Stimulated activated CD4-positive, alpha-beta T cell treated with anti-CD3 and anti-CD28 coated beads, Interleukin-12 subunit alpha, Interleukin-12 subunit beta, amount 100 ng/mL, for 24 hours (primary cell): Measurements from ENCODE around the gene TFF2.
A peak's percentile ranks its signal among the peaks of the same experiment; 100 is the strongest.

Source experiments
- DNase-seq, 2 experiments: peaks; one replicate each; pipeline ENCODE4 v3.0.0-alpha.2; 2020; ENCODE audit warnings: low read depth in 2 of 2

The TFF2 gene

DNA sequence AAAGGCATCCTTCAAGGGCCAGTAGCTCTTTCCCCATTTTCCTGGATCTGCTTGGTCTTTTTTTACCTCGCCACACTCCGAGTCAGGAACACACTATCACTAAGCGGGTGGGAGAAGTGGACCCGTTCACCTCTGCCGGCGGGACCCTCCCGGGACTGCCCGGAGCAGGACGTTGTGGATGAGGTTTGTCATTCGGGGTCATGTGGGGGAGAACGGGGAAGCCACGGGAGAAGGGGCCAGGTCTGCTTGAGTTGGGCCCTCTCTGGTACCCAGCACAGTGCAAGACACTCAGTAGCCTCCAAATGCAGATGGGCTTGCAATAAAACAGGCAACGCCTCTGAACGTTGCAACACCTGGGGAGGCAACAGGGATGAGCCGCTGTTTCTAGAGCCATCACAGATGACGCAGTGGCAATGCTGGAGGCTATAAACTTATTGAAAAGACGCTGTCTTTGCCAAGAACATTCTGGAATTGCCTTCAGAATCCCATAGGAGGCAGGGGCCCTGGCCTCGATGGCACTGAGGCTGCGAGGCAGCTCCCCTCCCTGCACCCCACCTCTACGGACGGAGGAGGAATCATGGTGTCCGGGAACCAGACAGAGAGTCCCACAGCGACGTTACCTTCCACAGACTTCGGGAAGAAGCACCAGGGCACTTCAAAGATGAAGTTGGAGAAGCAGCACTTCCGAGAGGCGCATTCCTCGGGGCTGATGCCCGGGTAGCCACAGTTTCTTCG, 3.8 kb downstream of the TFF2 start:
- DNase-seq = no peak

GRCh38 chr21:42346441-42346840, 4.4 kb downstream of the TFF2 start:
- DNase-seq = no peak

DNA sequence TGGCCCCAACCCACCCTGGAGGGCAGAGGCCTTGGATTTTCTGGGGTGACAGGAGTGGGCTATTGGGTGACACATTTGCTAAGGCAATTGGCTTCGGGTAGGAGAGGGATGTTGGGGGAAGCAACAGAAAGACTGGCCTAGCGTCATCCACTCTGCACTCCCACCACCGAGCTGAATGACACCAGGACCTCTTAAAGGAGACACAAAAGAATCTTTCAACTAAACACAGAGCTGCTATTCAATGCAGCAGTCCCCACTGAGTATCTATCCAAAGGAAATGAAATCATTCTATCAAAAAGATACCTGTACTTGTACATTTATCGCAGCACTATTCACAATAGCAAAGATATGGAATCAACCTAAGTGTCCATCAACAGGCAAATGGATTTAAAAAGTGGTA, 6.2 kb downstream of the TFF2 start:
- no peak for DNase-seq

GRCh38 chr21:42343963-42344510, 6.8 kb downstream of the TFF2 start:
- DNase-seq = no peak

GRCh38 chr21:42343556-42343955, 7.2 kb downstream of the TFF2 start:
- no peak for DNase-seq

GRCh38 chr21:42343101-42343500, 7.7 kb downstream of the TFF2 start:
- DNase-seq = no peak

DNA sequence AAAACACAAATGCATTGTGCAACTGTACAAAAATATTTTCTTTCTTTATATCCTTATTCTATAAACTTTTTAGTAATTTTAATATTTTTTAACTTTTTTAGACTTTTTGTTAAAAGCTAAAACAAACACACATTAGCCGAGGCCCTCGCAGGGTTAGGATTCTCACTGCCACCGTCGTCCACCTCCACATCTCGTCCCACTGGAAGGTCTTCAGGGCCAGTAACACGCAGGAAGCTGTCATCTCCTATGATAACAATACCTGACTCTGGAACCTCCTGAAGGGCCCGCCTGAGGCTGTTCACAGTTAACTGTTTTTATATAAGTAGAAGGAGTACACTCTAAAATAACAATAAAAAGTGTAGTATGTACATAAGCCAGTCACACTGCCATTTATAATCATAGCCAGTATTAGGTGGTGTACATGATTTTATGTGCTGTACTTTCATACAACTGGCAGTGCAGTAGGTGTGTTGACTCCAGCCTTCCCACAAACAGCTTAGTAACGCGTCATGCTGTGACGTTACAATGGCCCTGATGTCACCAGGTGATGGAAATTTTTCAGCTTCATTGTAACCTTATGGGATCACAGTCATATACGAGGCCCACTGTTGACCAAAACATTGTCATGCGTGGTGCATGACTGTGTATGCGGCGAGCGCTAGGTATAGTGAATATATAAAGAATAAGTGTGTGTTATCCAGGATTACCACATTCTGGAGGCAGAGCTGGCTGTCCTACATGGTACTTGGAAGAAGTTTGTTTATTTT, 8.8 kb downstream of the TFF2 start:
- no peak for DNase-seq

GRCh38 chr21:42340187-42341050, 10.4 kb downstream of the TFF2 start:
- DNase-seq = no peak

DNA sequence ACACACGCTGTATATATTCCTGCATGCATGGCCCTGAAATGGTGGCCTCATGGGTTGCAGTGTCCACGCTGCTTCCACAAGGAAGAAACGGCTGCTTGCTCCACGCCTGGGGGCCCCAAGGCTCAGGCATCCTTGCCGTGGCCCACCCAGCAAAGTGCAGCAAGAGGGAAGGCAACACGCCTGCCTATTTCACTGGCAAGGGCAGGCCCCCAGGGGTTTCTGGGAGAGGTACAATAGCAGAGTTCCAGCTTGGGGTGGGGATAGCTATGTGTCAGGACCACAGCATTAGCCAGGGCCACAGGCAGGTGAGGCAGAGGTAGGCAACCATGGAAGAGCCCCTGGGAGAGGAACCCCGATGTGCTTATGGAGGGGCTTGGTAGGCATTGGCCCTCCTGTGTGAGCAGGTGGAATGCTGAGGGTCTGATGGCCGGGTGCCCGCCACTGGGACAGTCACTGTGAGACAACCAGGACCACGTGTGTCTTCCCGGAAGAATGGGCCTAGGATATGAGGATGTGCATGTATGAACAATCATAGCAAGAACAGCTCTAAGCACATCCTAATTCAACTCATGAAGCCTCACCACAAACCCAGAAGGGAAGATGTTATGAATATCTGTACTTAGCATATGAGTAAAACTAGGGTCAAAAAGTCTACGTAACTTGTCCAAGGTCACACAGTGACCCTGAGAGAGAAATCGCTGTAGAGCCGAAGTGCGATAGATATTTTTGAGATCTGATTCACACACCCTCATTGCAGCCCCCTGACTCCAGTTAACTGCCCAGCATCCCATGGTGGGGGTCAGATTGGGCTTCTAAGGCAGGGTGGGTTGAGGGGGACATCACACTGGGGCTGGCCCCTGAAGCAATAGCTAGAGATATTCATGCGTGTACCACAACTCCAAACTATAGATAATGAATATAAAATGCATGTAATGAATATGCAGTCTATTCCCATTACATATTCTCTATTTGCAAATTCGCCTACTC, 11.8 kb downstream of the TFF2 start:
- no peak for DNase-seq

DNA sequence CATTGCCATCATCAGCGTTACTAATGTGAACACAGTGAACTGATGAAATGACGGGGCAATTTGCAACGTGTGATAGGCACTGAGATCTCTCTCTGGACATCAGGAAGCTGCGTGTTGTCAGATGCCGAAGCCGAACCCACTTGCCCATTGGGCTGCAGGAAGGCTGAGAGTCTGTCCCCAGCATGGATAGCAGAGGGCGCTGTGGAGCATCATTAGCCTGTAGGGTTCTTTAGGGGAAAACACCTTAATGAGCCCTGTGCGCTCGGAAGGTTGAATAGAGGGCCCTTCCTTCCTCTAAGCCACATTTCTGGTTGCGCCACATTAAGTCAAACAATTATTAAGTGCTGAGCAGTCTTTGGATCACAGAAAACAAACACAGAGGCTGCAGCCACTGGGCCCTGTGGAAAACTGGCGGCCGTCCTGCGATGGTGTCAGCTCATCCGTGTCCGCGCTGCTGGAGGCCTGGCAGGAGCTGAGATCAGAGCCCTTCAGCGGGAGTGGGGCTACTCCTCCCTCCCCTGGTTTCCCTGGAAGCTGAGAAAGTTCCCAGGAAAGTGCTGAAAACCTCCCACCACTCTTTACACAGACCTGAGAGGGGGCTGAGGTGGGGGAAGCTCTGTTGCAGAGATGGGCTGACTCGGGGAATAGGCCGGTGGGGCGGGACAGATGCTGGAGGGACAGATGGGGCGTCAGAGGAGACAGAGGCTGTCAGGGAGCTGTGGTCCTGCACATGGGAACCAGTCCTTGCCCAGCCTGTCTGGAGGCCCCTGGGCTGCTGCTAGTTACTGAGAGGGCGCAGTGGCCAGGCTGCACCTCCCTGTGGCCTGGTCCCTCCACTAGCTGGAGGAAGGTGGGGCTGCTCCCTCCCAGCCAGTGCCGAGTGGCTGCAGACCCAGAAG, 12.7 kb downstream of the TFF2 start:
- DNase-seq = peak; percentile 69 to 83

- no peak for DNase-seq
These were observed 13.5 kb downstream of the TFF2 start for GRCh38 chr21:42337276-42337675.

DNA sequence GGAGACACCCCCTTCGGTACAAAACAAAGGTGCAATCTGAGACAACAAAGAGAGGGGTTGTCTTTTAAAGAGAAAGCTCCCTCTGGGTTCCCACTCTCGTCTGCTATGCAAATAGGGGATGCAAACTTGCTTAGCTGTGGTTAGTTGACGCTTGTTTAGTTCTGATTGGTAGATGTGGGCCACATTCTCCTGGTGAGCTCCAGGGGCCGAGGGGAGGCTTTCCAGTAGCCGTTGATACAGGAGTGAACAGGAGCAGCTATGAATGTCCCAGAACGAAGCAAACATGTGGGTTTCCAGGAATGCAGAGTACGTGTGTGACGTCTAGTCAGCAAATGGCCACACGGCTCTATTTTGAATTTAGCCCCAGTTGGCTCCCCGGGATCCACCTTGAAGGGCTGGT, 14.7 kb downstream of the TFF2 start:
- no peak for DNase-seq

DNA sequence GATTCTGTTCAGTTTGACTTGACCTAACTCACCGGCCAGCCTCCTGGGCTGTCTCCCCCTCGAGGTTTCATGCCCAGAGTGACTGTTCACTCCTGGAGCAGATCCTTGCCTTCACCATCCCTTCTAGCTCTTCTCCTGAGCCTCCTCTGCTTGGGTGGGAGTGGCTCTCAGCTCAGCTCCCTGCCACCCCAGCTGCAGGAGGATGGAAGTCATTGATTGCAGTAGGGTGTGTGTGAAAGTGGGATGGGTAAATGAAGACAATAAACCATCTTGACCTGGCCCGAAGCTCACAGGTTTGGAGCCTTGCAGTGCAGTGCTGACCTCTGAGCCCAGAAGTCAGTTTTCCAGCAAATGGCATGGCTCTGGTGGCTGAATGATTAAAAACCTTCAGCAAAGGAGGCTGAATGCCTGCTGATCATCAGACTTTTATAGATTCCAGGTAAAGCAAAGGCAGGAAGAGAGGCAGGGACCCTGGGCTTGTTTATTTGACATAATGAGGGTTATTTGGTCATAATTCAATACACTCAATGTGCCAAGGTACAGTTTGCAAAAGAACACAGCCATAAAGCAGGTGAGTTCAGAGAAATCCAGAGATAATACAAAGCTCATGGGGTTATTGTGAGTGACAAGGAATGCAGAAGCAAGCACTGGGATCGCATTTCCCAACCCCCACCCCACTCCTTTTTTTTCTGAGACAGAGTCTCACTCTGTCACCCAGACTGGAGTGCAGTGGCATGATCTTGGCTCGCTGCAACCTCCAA, 18.1 kb downstream of the TFF2 start:
- DNase-seq = no peak

- no peak for DNase-seq
These were observed 19.1 kb downstream of the TFF2 start for GRCh38 chr21:42331660-42332059.

GRCh38 chr21:42330380-42331371, 20.1 kb downstream of the TFF2 start:
- no peak for DNase-seq

DNA sequence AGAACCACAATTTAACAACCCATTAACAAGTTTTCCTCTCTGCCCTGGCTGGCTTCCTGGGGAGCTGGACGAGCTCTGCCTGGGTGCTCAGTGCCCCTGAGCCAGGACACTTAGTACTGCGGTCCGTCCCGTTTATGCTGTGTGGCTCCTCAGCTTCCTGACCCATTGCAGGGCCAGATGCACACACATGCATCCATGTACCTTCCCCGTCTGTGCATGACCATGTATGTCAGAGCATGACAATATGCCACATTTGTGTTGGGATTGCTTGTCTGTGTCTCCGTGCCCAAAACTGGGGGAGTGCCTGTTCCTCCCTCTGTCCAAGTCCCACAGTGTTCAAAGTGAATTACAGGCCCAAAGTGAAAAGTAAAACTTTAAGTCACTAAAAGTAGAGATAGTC, 25.9 kb downstream of the TFF2 start:
- DNase-seq = no peak

DNA sequence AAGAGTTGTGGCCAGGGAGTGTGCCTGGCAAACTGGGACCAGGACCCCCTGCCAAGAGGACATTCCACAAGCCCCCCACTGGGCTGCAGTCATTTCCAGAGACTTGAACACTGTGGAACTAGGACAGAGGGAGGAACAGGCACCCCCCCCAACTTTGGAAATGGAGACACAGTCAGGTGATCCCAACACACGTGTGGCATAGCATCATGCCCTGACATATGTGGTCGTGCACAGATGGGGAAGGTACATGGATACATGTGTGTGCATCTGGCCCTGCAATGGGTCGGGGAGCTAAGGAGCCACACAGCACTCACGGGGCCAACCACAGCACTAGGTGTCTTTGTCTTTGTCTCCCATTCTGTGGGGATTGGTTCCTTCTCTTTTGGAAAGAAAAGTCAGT, 28.9 kb downstream of the TFF2 start:
- DNase-seq = no peak

DNA sequence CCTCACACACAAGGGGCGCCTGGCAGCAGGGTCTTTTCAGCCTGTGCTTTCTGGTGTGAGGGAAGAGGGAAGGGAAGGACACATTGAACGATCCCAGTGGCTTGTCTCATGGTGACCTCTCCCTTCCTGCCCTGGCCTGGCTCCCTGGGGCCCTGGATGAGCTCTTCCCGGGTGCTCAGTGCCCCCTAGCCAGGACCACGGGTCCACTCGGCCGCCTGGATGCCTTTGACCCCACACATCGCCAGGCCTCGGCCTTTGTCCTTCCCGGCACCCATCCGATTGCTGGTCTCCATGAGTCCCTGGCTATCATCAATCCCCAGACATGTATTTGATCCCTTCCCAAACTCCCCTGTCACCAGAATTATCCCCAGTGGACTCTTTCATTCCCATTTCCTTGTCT, 29.6 kb downstream of the TFF2 start:
- DNase-seq = no peak
